IMR-90 (cell line): ENCODE data around the gene PRSS2. TPM values are rescaled to one million over a fixed set of nuclear protein-coding genes. Genes with fewer than 3 reads are reported as not detected.

Source experiments
- ATAC-seq: fragments of 200-7000 bp; cut with Tn5 transposase; 2 replicates; pipeline ENCODE4 v1.9.1; 2020; ENCODE audit warnings: low read depth, mild to moderate bottlenecking, moderate library complexity
- BruUV-seq: library from RNA; stranded (reverse); fragments of 400-500 nt; replicated peaks from 2 replicates; lab custom pipeline; 2021; lab: Mats Ljungman, UMichigan
- CTCF ChIA-PET: fragments of 300-600 bp; formaldehyde crosslinking; extraction: SDS; loops from one replicate; lab custom pipeline; 2021; ENCODE audit warnings: antibody characterized with exemption; lab: Yijun Ruan, JAX
- POLR2A ChIA-PET: fragments of 300-600 bp; sonication (Branson Sonifier 250); formaldehyde crosslinking; loops from one replicate; lab custom pipeline; 2022; ENCODE audit warnings: antibody characterized with exemption; ENCODE audit not compliant: unreplicated experiment; lab: Charles Lee
- DNase-seq: peaks from one replicate; pipeline ENCODE4 v3.0.0; 2013
- H2AFZ ChIP-seq: replicated peaks from 2 replicates; pipeline ENCODE3; 2013; ENCODE audit warnings: low read length, mild to moderate bottlenecking; ENCODE audit not compliant: poor library complexity
- H2AK5ac ChIP-seq: 2 replicates; pipeline ENCODE4 v1.6.1; 2013; ENCODE audit warnings: low read depth, low read length, inconsistent platforms
- H2AK9ac ChIP-seq: replicated peaks from 2 replicates; pipeline ENCODE3; 2013; ENCODE audit warnings: mild to moderate bottlenecking, low read depth, low read length, moderate library complexity; ENCODE audit not compliant: poor library complexity
- H2BK120ac ChIP-seq: 2 replicates; pipeline ENCODE4 v1.6.1; 2013; ENCODE audit warnings: low read depth, low read length, inconsistent platforms
- H2BK15ac ChIP-seq: 3 replicates; pipeline ENCODE4 v1.6.1; 2013; ENCODE audit warnings: low read depth, low read length, inconsistent platforms
- H2BK20ac ChIP-seq: 2 replicates; pipeline ENCODE4 v1.6.1; 2013; ENCODE audit warnings: low read depth, mild to moderate bottlenecking, inconsistent platforms, low read length, moderate library complexity
- H2BK5ac ChIP-seq: 2 replicates; pipeline ENCODE4 v1.6.1; 2013; ENCODE audit warnings: mild to moderate bottlenecking, low read depth, low read length, inconsistent platforms; ENCODE audit not compliant: poor library complexity, severe bottlenecking
- H3K14ac ChIP-seq: replicated peaks from 2 replicates; pipeline ENCODE4 v1.6.1; 2013; ENCODE audit warnings: low read depth, low read length, inconsistent platforms
- H3K18ac ChIP-seq: 2 replicates; pipeline ENCODE4 v1.6.1; 2013; ENCODE audit warnings: low read depth, low read length, control low read depth
- H3K23ac ChIP-seq: 2 replicates; pipeline ENCODE4 v1.6.1; 2013; ENCODE audit warnings: low read depth, low read length, inconsistent platforms
- H3K27ac ChIP-seq: 2 replicates; pipeline ENCODE4 v1.5.1; 2013; ENCODE audit warnings: mild to moderate bottlenecking, control low read depth, low read length; ENCODE audit not compliant: insufficient read depth
- H3K27me3 ChIP-seq: 2 replicates; pipeline ENCODE4 v1.6.1; 2013; ENCODE audit warnings: low read length; ENCODE audit not compliant: control insufficient read depth, insufficient read depth
- H3K36me3 ChIP-seq: 2 replicates; pipeline ENCODE4 v1.6.1; 2013; ENCODE audit warnings: low read length, mixed read lengths; ENCODE audit not compliant: control insufficient read depth, insufficient read depth
- H3K4ac ChIP-seq: 2 replicates; pipeline ENCODE4 v1.6.1; 2013; ENCODE audit warnings: low read depth, low read length, inconsistent platforms
- H3K4me1 ChIP-seq: 2 replicates; pipeline ENCODE4 v1.6.1; 2013; ENCODE audit warnings: low read length, mixed read lengths; ENCODE audit not compliant: control insufficient read depth, insufficient read depth
- H3K4me2 ChIP-seq: 2 replicates; pipeline ENCODE4 v1.6.1; 2013; ENCODE audit warnings: low read depth, mild to moderate bottlenecking, control low read depth, low read length, moderate library complexity
- H3K4me3 ChIP-seq: 2 replicates; pipeline ENCODE4 v1.5.1; 2013; ENCODE audit warnings: low read depth, mild to moderate bottlenecking, control low read depth, low read length, moderate library complexity; ENCODE audit not compliant: insufficient read depth
- H3K56ac ChIP-seq: 2 replicates; pipeline ENCODE4 v1.6.1; 2013; ENCODE audit warnings: low read length, inconsistent platforms; ENCODE audit not compliant: insufficient read depth; ENCODE audit errors: extremely low read depth
- H3K79me1 ChIP-seq, 2 experiments: 2 replicates each; pipeline ENCODE4 v1.6.1; 2013; ENCODE audit warnings: low read length in 2 of 2, inconsistent platforms in 1 of 2, low read depth in 1 of 2
- H3K9ac ChIP-seq: 2 replicates; pipeline ENCODE4 v1.6.1; 2013; ENCODE audit warnings: low read depth, low read length, control low read depth
- H3K9me1 ChIP-seq: 2 replicates; pipeline ENCODE4 v1.6.1; 2013; ENCODE audit warnings: low read length, inconsistent platforms; ENCODE audit not compliant: insufficient read depth
- H3K9me3 ChIP-seq: 2 replicates; pipeline ENCODE4 v1.6.1; 2013; ENCODE audit warnings: low read length; ENCODE audit not compliant: control insufficient read depth, insufficient read depth
- H4K20me1 ChIP-seq: 2 replicates; pipeline ENCODE4 v1.6.1; 2013; ENCODE audit warnings: low read length, inconsistent platforms; ENCODE audit not compliant: insufficient read depth
- H4K5ac ChIP-seq: 2 replicates; pipeline ENCODE4 v1.6.1; 2013; ENCODE audit warnings: mild to moderate bottlenecking, low read depth, low read length, control low read depth
- H4K8ac ChIP-seq, 2 experiments: 2 replicates each; pipeline ENCODE4 v1.6.1; 2013; ENCODE audit warnings: low read depth in 2 of 2, low read length in 2 of 2, control low read depth in 1 of 2, inconsistent platforms in 1 of 2
- H4K91ac ChIP-seq: 2 replicates; pipeline ENCODE4 v1.6.1; 2013; ENCODE audit warnings: low read depth, low read length, inconsistent platforms; ENCODE audit not compliant: insufficient read depth
- BHLHE40 ChIP-seq: fragments of 150-350 bp; IDR thresholded peaks from 2 replicates; pipeline ENCODE4 v1.6.1; 2016; ENCODE audit warnings: mild to moderate bottlenecking, low read depth, low read length
- CEBPB ChIP-seq: IDR thresholded peaks from 2 replicates; pipeline ENCODE4 v1.6.1; 2012; ENCODE audit warnings: low read depth, low read length, improper control_type of control experiment
- CHD1 ChIP-seq: IDR thresholded peaks from 2 replicates; pipeline ENCODE4 v1.6.1; 2012; ENCODE audit warnings: low read depth, low read length, improper control_type of control experiment
- CTCF ChIP-seq: conservative IDR thresholded peaks from 2 replicates; pipeline ENCODE4 v1.5.1; 2012; ENCODE audit warnings: mild to moderate bottlenecking, low read depth, low read length, improper control_type of control experiment
- ELK1 ChIP-seq: fragments of 150-350 bp; IDR thresholded peaks from 2 replicates; pipeline ENCODE4 v1.6.1; 2016; ENCODE audit warnings: low read depth, mild to moderate bottlenecking, low read length, moderate library complexity, borderline replicate concordance
- FOS ChIP-seq: fragments of 150-350 bp; IDR thresholded peaks from 2 replicates; pipeline ENCODE4 v1.6.1; 2016; ENCODE audit warnings: low read depth, low read length
- MAFK ChIP-seq: IDR thresholded peaks from 2 replicates; pipeline ENCODE4 v1.6.1; 2012; ENCODE audit warnings: low read depth, low read length, improper control_type of control experiment
- MAZ ChIP-seq: IDR thresholded peaks from 2 replicates; pipeline ENCODE4 v1.6.1; 2012; ENCODE audit warnings: low read depth, mild to moderate bottlenecking, low read length, improper control_type of control experiment, moderate library complexity, borderline replicate concordance
- MXI1 ChIP-seq: IDR thresholded peaks from 2 replicates; pipeline ENCODE4 v1.6.1; 2012; ENCODE audit warnings: low read depth, mild to moderate bottlenecking, low read length, moderate library complexity, borderline replicate concordance
- NFE2L2 ChIP-seq: fragments of 150-350 bp; IDR thresholded peaks from 2 replicates; pipeline ENCODE4 v1.6.1; 2016; ENCODE audit warnings: low read depth, mild to moderate bottlenecking, low read length
- POLR2A ChIP-seq: IDR thresholded peaks from 2 replicates; pipeline ENCODE4 v1.6.1; 2012; ENCODE audit warnings: mild to moderate bottlenecking, low read depth, low read length
- RAD21 ChIP-seq: IDR thresholded peaks from 2 replicates; pipeline ENCODE4 v1.6.1; 2012; ENCODE audit warnings: low read length, improper control_type of control experiment
- RCOR1 ChIP-seq: IDR thresholded peaks from 2 replicates; pipeline ENCODE4 v1.6.1; 2012; ENCODE audit warnings: mild to moderate bottlenecking, low read length, improper control_type of control experiment; ENCODE audit not compliant: insufficient replicate concordance
- RFX5 ChIP-seq: IDR thresholded peaks from 2 replicates; pipeline ENCODE4 v1.8.0; 2012; ENCODE audit warnings: low read depth, mild to moderate bottlenecking, low read length, moderate library complexity
- SMC3 ChIP-seq: fragments of 150-350 bp; IDR thresholded peaks from 2 replicates; pipeline ENCODE4 v1.6.1; 2016; ENCODE audit warnings: low read depth, mild to moderate bottlenecking, antibody characterized with exemption, low read length, moderate library complexity
- USF2 ChIP-seq: fragments of 150-350 bp; IDR thresholded peaks from 2 replicates; pipeline ENCODE4 v1.6.1; 2017; ENCODE audit warnings: mild to moderate bottlenecking, antibody characterized with exemption, low read length, low read depth
- WGBS, 2 experiments: methylation state at CpG; one replicate each; pipeline versions ENCODE4 v1.1.5 to v1.1.7; 2013; ENCODE audit warnings: missing lambda C conversion rate in 2 of 2; ENCODE audit not compliant: insufficient read length in 1 of 2; ENCODE audit errors: extremely low coverage in 2 of 2; 5-methylcytosine and 5-hydroxymethylcytosine counted together
- dilution Hi-C: fragments of 300-500 bp; cut with HindIII; formaldehyde crosslinking; loops from one replicate; pipeline ENCODE4 v1.14.3; 2018; ENCODE audit warnings: low sequenced_read_pairs; ENCODE audit not compliant: unreplicated experiment
- in situ Hi-C: fragments of 300-500 bp; cut with MboI; formaldehyde crosslinking; loops from 3 replicates; pipeline ENCODE4 v1.14.3; 2019; ENCODE audit warnings: low sequenced_read_pairs, inconsistent platforms, mixed read lengths
- intact Hi-C: fragments of 100-400 bp; cut with micrococcal nuclease; formaldehyde crosslinking; loops from 2 replicates; pipeline ENCODE4 v1.10.0; 2022
- polyA plus RNA-seq, 3 experiments: library from polyadenylated mRNA; depleted of rRNA; stranded (reverse); fragments of >200 nt; gene quantifications; 2 replicates each; pipeline ENCODE4 v1.2.3, GENCODE V29; 2012; ENCODE audit warnings: low replicate concordance in 1 of 3
- total RNA-seq: library from RNA; depleted of rRNA; stranded (reverse); fragments of >200 nt; gene quantifications from 2 replicates; pipeline ENCODE4 v1.2.3, GENCODE V29; 2012

Gene PRSS2
- total and polyA plus RNA-seq, 2 of the 4 experiments (the other 2 are of a cell fraction): not detected

- H3K4ac ChIP-seq: no peak overlapping the region
- no peak overlapping the region for H3K4me3 ChIP-seq
- no peak overlapping the region for H3K14ac ChIP-seq
- no CpG with 5 or more reads among the region's 2 CpGs for WGBS, 2 experiments
- H2BK15ac ChIP-seq: no peak overlapping the region
- ATAC-seq (no peak), DNase-seq (no peak)
- H2BK20ac ChIP-seq: no peak overlapping the region
- no peaks in the 10 kb centered on the region for H3K9me3 ChIP-seq
- no peak overlapping the region for H2AFZ ChIP-seq
- no peak overlapping the region for H3K9ac ChIP-seq
- no peak overlapping the region for H3K18ac ChIP-seq
- no peaks in the 10 kb centered on the region for H4K20me1 ChIP-seq
- H2AK5ac ChIP-seq: no peak overlapping the region
- CTCF ChIA-PET: interaction anchor here (1.5 to 1.7 kb wide), 2 partner anchors 26 to 177 kb away, joined by 4 to 5 read pairs; no protein-coding TSS in a partner anchor
- intact Hi-C loops (no loop called here), dilution Hi-C loops (no loop called here), in situ Hi-C loops (no loop called here)
- no peak overlapping the region for H2BK5ac ChIP-seq
- no peak overlapping the region for H4K91ac ChIP-seq
- H4K8ac ChIP-seq: no peak overlapping the region
- POLR2A ChIA-PET: no interaction called here
- no peak overlapping the region for H2AK9ac ChIP-seq
- H2BK120ac ChIP-seq: no peak overlapping the region
- no peak overlapping the region for H3K23ac ChIP-seq
- no peak overlapping the region for H3K27ac ChIP-seq
- TF ChIP-seq CEBPB: no peak
- no peak for TF ChIP-seq MXI1
- TF ChIP-seq CTCF: no peak
- no peak for TF ChIP-seq RFX5
- TF ChIP-seq CHD1: no peak
- TF ChIP-seq FOS: no peak
- TF ChIP-seq USF2: no peak
- no peak for TF ChIP-seq ELK1
- no peak for TF ChIP-seq MAZ
- TF ChIP-seq BHLHE40: no peak
- no peak for TF ChIP-seq SMC3
- TF ChIP-seq MAFK: no peak
- no peak for TF ChIP-seq RAD21
- no peak for TF ChIP-seq RCOR1
- TF ChIP-seq POLR2A: no peak
- TF ChIP-seq NFE2L2: no peak
- no peak overlapping the region for H3K4me2 ChIP-seq
- H4K5ac ChIP-seq: no peak overlapping the region
- H3K27me3 ChIP-seq: peaks cover under 1% of the 10 kb centered on the region; the same call in 1 of the 2 replicates
- no peak overlapping the region for H3K56ac ChIP-seq
- no peaks in the 10 kb centered on the region for H3K9me1 ChIP-seq
- no peaks in the 10 kb centered on the region for H3K79me1 ChIP-seq
- no peaks in the 10 kb centered on the region for H3K36me3 ChIP-seq
- BruUV-seq: no TSS peak
- H3K4me1 ChIP-seq: no peaks in the 10 kb centered on the region
Observed at GRCh38 chr7:142809671-142810070, 38.9 kb downstream of the PRSS2 start.
